ENCODE results near the gene SVOPL. TPM values are rescaled to one million over a fixed set of nuclear protein-coding genes. Genes with fewer than 3 reads are reported as not detected.
"Not testable (repeated sequence)": the region's sequence is repeated elsewhere in the genome, so short reads cannot be mapped to it uniquely, and the experiment has no call there.

Gene SVOPL
- total RNA-seq, 3 donors from 2014 or later, result not detected

DNA sequence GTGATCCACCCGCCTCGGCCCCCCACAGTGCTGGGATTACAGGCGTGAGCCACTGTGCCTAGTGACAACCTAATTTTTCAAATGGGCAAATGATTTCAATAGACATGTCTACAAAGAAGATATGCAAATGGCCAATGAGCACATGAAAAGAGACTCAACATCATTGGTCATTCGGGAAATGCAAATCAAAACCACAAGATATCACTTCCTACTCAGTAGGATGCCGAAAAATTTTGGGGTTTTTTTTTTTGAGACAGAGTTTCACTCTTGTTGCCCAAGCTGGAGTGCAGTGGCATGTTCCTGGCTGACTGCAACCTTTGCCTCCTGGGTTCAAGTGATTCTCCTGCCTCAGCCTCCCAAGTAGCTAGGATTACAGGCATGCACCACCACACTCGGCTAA is 13.1 kb downstream of the SVOPL start:
- H3K9me3 Mint-ChIP-seq; H3K4me1 Mint-ChIP-seq (ENCODE audit: low read depth); ATAC-seq; DNase-seq; H3K36me3 Mint-ChIP-seq (ENCODE audit: insufficient read depth); H3K27me3 Mint-ChIP-seq (ENCODE audit: low read depth); H3K4me3 Mint-ChIP-seq: not testable (repeated sequence)

GRCh38 chr7:138684340-138684739 is 16.8 kb downstream of the SVOPL start:
- Mint-ChIP-seq H3K36me3 (ENCODE audit: insufficient read depth) (no peaks in the 10 kb centered on the region), H3K9me3 (peaks cover 4% of the 10 kb centered on the region), H3K27me3 (ENCODE audit: low read depth) (peaks cover 12% of the 10 kb centered on the region), H3K4me3 (no peak overlapping the region), H3K4me1 (ENCODE audit: low read depth) (no peaks in the 10 kb centered on the region)
- DNase-seq (no peak), ATAC-seq (no peak)

DNA sequence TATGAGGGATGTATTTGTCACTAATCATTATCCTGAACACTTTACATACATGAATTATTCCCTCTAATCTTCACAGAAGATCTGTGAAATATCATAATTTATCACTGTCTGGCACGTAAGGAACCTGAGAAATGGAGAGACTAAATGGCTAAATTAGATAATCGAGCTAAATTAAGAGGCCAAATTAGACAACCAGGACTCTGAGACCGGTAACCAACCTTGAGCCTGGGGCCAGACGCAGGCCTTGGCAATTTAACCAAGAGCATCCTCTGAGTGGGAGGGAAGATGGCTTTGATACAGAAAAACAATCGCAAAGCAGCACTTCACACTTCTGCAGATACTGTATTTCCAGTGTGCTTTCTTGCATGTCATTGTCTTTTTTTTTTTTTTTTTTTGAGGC is 21.4 kb downstream of the SVOPL start:
- H3K9me3 Mint-ChIP-seq, result no peaks in the 10 kb centered on the region
- no peak for DNase-seq
- no peak overlapping the region for H3K4me3 Mint-ChIP-seq
- H3K27me3 Mint-ChIP-seq (ENCODE audit: low read depth), result peaks cover 3% of the 10 kb centered on the region
- H3K4me1 Mint-ChIP-seq (ENCODE audit: low read depth), result no peaks in the 10 kb centered on the region
- ATAC-seq, result no peak
- no peaks in the 10 kb centered on the region for H3K36me3 Mint-ChIP-seq (ENCODE audit: insufficient read depth)

DNA sequence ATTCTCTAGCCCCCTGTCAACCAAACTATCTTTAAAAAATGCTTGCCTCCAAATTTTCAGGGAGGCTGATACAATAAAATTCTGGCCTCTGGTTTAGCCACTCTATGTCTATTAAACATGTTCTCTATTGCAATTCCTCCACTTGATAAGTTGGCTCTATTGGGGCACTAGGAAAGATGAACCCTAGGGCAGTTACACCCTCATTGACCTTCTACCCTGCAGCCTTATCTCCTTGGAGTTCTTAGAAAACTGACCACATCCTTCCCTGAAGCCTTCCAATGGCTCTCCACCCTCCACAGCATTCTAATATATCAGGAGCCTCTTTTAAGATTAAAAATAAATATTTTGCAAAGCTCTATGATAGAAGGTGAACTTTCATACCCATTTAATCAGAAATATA is 30.6 kb downstream of the SVOPL start:
- DNase-seq, result no peak
- Mint-ChIP-seq H3K4me3 (no peak overlapping the region), H3K9me3 (no peaks in the 10 kb centered on the region), H3K4me1 (ENCODE audit: low read depth) (peaks cover 3% of the 10 kb centered on the region), H3K36me3 (ENCODE audit: insufficient read depth) (no peaks in the 10 kb centered on the region), H3K27me3 (ENCODE audit: low read depth) (peaks cover 16% of the 10 kb centered on the region)
- no peak for ATAC-seq

DNA sequence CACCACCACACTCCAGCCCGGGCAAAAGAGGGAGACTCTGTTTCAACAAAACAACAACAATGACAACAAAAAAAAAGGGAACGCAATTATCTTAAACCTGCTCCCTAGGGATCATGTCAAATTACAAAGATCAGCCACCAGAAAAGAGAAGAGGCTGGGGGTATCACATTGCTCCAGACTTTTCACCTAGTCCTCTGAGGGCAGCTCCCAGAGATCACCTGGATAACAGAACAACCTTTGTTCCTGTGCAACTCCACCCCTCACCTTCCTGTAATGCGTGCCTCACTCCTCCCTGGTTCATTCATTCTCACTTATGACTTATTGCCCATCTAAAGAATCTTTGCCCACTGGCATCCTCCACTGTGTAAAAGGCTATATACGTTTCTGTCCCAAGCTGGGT is 31.8 kb downstream of the SVOPL start:
- no peaks in the 10 kb centered on the region for H3K9me3 Mint-ChIP-seq
- H3K4me1 Mint-ChIP-seq (ENCODE audit: low read depth), result peaks cover 5% of the 10 kb centered on the region
- no peaks in the 10 kb centered on the region for H3K36me3 Mint-ChIP-seq (ENCODE audit: insufficient read depth)
- ATAC-seq (no peak), DNase-seq (no peak)
- H3K27me3 Mint-ChIP-seq (ENCODE audit: low read depth), result peaks cover 24% of the 10 kb centered on the region
- H3K4me3 Mint-ChIP-seq, result no peak overlapping the region

GRCh38 chr7:138668946-138669345 is 32.2 kb downstream of the SVOPL start:
- Mint-ChIP-seq H3K9me3 (no peaks in the 10 kb centered on the region), H3K4me3 (no peak overlapping the region), H3K27me3 (ENCODE audit: low read depth) (peaks cover 28% of the 10 kb centered on the region), H3K36me3 (ENCODE audit: insufficient read depth) (no peaks in the 10 kb centered on the region), H3K4me1 (ENCODE audit: low read depth) (peaks cover 5% of the 10 kb centered on the region)
- DNase-seq (no peak), ATAC-seq (no peak)

GRCh38 chr7:138668229-138668596 is 32.9 kb downstream of the SVOPL start:
- Mint-ChIP-seq H3K36me3 (ENCODE audit: insufficient read depth) (no peaks in the 10 kb centered on the region), H3K4me1 (ENCODE audit: low read depth) (peaks cover 5% of the 10 kb centered on the region), H3K27me3 (ENCODE audit: low read depth) (peaks cover 35% of the 10 kb centered on the region), H3K4me3 (no peak overlapping the region), H3K9me3 (no peaks in the 10 kb centered on the region)
- ATAC-seq, result no peak
- DNase-seq, result no peak

DNA sequence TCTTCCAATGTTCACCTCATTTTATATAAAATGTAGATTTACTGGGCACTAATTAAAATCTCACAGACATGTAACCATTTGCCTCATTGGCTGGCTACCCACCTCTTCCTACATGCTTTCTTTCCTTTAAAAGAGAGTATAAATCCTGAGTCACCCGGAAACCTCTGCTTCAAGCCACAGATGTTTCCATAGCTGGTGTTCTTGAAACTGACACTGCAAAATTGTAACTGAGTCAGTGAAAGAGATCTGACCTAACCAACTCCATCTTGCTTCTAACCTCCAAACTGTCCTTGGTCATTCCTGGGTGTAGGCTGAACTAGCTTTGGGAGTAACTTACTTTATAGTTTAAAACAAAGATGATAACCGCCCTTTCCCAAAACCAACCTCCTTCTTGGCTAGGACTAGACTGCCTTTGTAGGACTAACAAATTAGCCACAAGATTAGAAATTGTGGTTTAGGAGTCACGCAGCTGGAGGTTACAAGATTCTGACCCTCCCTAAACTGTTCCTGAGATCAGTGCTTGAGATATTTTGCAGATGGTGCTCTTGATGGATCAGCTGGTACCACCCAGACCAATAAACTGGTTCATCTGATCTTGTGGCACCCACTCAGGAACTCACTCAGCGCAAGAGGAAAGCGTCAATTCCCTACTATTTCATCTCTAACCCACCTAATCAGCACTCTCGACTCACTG is 33.5 kb downstream of the SVOPL start:
- DNase-seq, result no peak
- Mint-ChIP-seq H3K27me3 (ENCODE audit: low read depth) (peaks cover 35% of the 10 kb centered on the region), H3K4me1 (ENCODE audit: low read depth) (peaks cover 5% of the 10 kb centered on the region), H3K4me3 (no peak overlapping the region), H3K9me3 (no peaks in the 10 kb centered on the region), H3K36me3 (ENCODE audit: insufficient read depth) (no peaks in the 10 kb centered on the region)
- peak; percentile 46 to 56 for ATAC-seq

GRCh38 chr7:138666385-138666784 is 34.8 kb downstream of the SVOPL start:
- ATAC-seq, result no peak
- Mint-ChIP-seq H3K27me3 (ENCODE audit: low read depth) (peaks cover 35% of the 10 kb centered on the region), H3K4me1 (ENCODE audit: low read depth) (peaks cover 5% of the 10 kb centered on the region), H3K9me3 (no peaks in the 10 kb centered on the region), H3K36me3 (ENCODE audit: insufficient read depth) (no peaks in the 10 kb centered on the region), H3K4me3 (no peak overlapping the region)
- DNase-seq, result no peak

DNA sequence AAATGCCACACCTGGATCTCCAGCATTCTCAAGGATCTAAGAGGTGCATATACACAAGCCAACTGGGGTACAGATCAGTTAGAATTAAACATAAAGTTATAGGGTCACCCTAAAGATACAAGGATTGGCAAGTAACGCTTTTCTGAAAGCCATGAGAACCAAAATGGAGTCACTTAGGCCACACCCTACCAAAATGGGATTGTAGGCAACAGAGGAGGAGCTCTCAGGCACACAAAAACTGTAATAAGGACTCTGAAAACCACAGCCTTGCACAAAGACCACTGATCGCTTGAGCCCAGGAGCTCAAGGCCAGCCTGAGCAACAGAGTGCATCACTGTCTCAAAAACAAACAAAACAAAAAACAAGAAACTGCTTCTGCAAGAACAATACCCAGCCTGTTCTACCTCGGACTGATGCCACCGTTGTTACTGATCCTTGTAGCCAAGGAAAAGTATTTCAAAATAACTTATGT is 35.5 kb downstream of the SVOPL start:
- Mint-ChIP-seq H3K4me3 (no peak overlapping the region), H3K4me1 (ENCODE audit: low read depth) (peaks cover 5% of the 10 kb centered on the region), H3K36me3 (ENCODE audit: insufficient read depth) (no peaks in the 10 kb centered on the region), H3K9me3 (no peaks in the 10 kb centered on the region), H3K27me3 (ENCODE audit: low read depth) (peaks cover 35% of the 10 kb centered on the region)
- DNase-seq (no peak), ATAC-seq (no peak)

DNA sequence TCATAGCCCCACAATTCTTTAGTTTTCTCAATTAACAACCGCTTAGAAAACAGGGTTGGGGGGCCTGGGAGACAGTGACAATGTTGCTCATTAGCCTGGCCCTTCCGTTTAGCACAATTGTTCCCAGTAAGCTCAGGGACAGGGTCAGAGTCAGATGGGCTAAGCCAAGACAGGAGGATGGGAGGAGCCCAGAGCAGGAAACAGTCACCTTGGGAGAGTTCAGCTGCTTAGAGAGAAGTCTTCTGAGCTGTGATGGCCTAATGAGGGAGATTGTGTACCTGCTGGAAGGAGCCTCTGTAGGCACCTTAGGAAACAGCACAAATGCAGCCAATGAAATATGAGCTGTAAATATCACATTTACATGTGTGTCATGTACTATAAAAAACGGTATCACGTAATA is 35.9 kb downstream of the SVOPL start:
- H3K4me1 Mint-ChIP-seq (ENCODE audit: low read depth), result peaks cover 5% of the 10 kb centered on the region
- no peak for DNase-seq
- H3K4me3 Mint-ChIP-seq, result no peak overlapping the region
- peaks cover 35% of the 10 kb centered on the region for H3K27me3 Mint-ChIP-seq (ENCODE audit: low read depth)
- no peaks in the 10 kb centered on the region for H3K36me3 Mint-ChIP-seq (ENCODE audit: insufficient read depth)
- ATAC-seq, result no peak
- no peaks in the 10 kb centered on the region for H3K9me3 Mint-ChIP-seq

DNA sequence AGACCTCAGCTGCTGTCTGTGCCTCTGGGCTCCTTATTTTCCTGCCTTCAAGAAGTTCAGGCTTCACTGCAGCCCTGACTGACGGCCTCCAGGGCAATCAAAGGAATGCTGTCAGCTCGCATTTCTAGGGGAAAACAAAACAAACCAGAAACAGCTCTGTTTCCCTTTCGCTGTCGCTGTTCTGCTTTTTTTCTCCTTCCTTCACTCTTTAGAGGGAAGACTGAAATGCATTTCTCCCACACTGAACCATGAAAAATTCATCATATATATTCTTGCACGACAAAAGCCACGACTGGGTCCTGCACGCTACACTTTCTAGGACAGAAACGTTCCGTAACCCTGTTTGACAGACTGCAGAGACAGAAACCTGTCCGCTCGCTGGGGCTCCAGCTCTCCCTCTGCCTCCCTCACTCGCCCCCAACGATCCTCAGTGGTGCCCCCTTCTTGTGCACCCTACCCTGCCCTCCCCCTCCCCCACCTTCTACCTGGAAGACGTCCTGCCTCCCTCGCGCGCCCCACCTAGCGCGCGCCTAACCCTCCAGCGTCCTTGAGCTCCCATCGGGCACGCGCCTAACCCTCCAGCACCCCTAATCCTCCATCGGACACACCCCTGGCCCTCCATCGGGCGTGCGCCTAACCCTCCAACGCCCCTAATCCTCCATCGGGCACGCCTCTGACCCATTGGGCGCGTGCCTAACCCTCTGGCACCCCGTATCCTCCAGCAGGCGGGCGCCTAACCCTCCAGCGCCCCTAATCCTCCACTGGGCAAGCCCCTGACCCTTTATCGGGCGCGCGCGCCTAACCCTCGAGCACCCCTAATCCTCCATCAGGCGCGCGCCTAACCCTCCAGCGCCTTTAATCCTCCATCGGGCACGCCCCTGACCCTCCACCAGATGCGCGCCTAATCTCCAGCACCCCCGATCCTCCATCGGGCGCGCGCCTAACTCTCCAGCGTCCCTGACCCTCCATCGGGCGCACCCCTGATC is 37.1 kb downstream of the SVOPL start:
- ATAC-seq (peak; percentile 25 to 43), DNase-seq (no peak)
- H3K4me3 Mint-ChIP-seq, result peak overlapping the region; percentile 68
- peaks cover 5% of the 10 kb centered on the region for H3K4me1 Mint-ChIP-seq (ENCODE audit: low read depth)
- no peaks in the 10 kb centered on the region for H3K36me3 Mint-ChIP-seq (ENCODE audit: insufficient read depth)
- H3K9me3 Mint-ChIP-seq, result no peaks in the 10 kb centered on the region
- H3K27me3 Mint-ChIP-seq (ENCODE audit: low read depth), result peaks cover 35% of the 10 kb centered on the region

DNA sequence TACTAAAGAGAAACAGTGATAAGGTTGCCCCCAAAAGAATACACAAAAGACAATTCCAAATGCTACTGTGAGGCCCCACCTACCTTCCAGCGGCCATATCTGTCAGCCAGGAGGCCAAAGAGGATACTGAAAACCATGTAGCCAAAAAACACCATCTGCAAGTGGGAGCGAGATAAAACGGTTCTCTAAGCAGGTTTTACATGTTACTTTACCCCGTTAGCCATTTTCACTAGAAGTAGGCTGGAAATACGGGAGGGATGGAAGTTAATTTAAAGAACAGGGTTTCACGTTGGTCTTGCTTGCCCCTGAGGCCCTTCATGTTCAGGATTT is 38.2 kb downstream of the SVOPL start:
- ATAC-seq, result no peak
- DNase-seq, result no peak
- H3K4me1 Mint-ChIP-seq (ENCODE audit: low read depth), result peaks cover 4% of the 10 kb centered on the region
- H3K36me3 Mint-ChIP-seq (ENCODE audit: insufficient read depth), result no peaks in the 10 kb centered on the region
- peaks cover 32% of the 10 kb centered on the region for H3K27me3 Mint-ChIP-seq (ENCODE audit: low read depth)
- H3K4me3 Mint-ChIP-seq, result no peak overlapping the region
- H3K9me3 Mint-ChIP-seq, result no peaks in the 10 kb centered on the region

- DNase-seq (no peak), ATAC-seq (no peak)
- no peaks in the 10 kb centered on the region for H3K9me3 Mint-ChIP-seq
- H3K4me1 Mint-ChIP-seq (ENCODE audit: low read depth), result peaks cover 3% of the 10 kb centered on the region
- H3K27me3 Mint-ChIP-seq (ENCODE audit: low read depth), result peaks cover 30% of the 10 kb centered on the region
- H3K4me3 Mint-ChIP-seq, result no peak overlapping the region
- no peaks in the 10 kb centered on the region for H3K36me3 Mint-ChIP-seq (ENCODE audit: insufficient read depth)
Measured at GRCh38 chr7:138662076-138662990, 38.8 kb downstream of the SVOPL start.

Measured in activated T-cell treated with anti-CD3 and anti-CD28 coated beads, Interleukin-2, amount 50 U/mL, for 4 hours (primary cell).